HFFc6 (cell line): ENCODE results near the gene DHX35. TPM values are rescaled to one million over a fixed set of nuclear protein-coding genes. Genes with fewer than 3 reads are reported as not detected.

Experiments
- DNase-seq: peaks from one replicate; pipeline ENCODE4 v3.0.0-alpha.2; 2018
- H3K27ac Mint-ChIP-seq: 2 replicates; pipeline ENCODE4 v1.8.0; 2020; ENCODE audit warnings: mild to moderate bottlenecking, mixed read lengths
- H3K27me3 Mint-ChIP-seq: 2 replicates; pipeline ENCODE4 v1.8.0; 2021; ENCODE audit warnings: mild to moderate bottlenecking, moderate library complexity, mixed read lengths; ENCODE audit not compliant: insufficient read depth
- H3K36me3 Mint-ChIP-seq: 2 replicates; pipeline ENCODE4 v1.8.0; 2021; ENCODE audit warnings: low read depth, mixed read lengths
- H3K4me1 Mint-ChIP-seq: 2 replicates; pipeline ENCODE4 v1.8.0; 2020; ENCODE audit warnings: low read depth, mixed read lengths
- H3K4me3 Mint-ChIP-seq: 2 replicates; pipeline ENCODE4 v1.8.0; 2020; ENCODE audit warnings: mild to moderate bottlenecking, moderate library complexity, mixed read lengths
- H3K9me3 Mint-ChIP-seq: 2 replicates; pipeline ENCODE4 v1.8.0; 2020; ENCODE audit warnings: mild to moderate bottlenecking, mixed read lengths
- long read RNA-seq: library from polyadenylated mRNA; unstranded; transcript quantifications from one replicate; pipeline ENCODE4 v2.0.0, GENCODE V29; 2019
- total RNA-seq, 6 experiments: library from RNA; stranded (reverse); fragmentation: NEBNext Ultra II Directional; extraction: Animal tissue kit (Norgen Biotek cat#: 25700); gene quantifications; 2 replicates in 1 of 6; 3 replicates in 5 of 6; pipeline ENCODE4 v1.2.3, GENCODE V29; 2021
- TF ChIP-seq, protein P1 (sequence below): fragments of 200-600 bp; sonication (generic); IDR thresholded peaks from 2 replicates; pipeline ENCODE4 v1.5.0; 2021; ENCODE audit warnings: antibody characterized with exemption, mild to moderate bottlenecking

Gene DHX35, protein sequence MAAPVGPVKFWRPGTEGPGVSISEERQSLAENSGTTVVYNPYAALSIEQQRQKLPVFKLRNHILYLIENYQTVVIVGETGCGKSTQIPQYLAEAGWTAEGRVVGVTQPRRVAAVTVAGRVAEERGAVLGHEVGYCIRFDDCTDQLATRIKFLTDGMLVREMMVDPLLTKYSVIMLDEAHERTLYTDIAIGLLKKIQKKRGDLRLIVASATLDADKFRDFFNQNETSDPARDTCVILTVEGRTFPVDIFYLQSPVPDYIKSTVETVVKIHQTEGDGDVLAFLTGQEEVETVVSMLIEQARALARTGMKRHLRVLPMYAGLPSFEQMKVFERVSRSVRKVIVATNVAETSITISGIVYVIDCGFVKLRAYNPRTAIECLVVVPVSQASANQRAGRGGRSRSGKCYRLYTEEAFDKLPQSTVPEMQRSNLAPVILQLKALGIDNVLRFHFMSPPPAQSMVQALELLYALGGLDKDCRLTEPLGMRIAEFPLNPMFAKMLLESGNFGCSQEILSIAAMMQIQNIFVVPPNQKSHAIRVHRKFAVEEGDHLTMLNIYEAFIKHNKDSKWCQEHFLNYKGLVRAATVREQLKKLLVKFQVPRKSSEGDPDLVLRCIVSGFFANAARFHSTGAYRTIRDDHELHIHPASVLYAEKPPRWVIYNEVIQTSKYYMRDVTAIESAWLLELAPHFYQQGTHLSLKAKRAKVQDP
- total RNA-seq: 1 to 10 TPM; 5.7 to 7.6 (median 6.8) TPM
- long read RNA-seq, partial matches to known transcripts: 1 of 2 reads
- long read RNA-seq, other reads (novel, unspliced or antisense): 1 of 2 reads

DNA sequence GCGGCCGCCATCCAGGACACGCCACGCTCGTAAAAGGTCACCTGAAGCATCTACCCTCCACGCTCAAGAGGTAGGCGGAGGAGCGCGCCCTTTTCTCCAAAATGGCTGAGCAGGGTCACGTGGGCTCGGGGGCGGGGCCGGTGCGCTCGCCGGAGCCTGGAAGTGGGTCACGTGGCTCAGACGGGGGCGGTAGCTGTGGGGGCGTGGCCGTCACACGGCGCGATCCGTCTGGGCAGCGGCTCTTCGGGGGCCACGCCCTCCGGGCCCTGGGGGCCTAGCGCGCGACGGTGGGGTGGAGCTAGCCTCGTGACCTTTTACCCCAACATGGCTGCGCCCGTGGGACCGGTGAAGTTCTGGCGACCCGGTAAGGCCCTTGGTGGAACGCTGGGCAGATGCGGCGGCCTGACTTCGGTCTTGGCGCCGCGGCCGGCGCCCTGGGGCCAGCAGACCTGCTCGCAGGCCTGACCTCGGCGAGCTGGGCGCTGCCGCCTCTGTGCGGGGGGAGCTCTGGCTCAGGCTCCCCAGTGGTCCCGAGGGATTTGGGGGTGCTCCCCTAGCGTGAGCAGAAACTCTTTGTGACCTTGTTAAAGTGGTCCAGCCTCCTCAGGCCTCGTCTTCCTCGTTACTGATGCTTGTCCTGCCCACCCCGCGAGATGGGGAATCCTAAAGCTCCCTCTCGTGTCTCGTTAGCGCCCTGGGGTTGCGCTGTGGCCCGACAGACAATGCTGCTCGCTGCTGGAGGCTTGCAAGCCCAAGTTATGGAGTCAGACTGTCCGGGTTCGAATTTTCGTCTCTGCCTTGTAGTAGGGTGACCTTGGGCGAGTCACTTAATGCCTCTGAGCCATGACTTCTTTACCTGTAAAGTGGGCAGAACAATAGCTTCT is at the start of gene DHX35:
TSS of gene DHX35 (plus strand) at position 301 of the 884 bp plus-strand sequence. CDS start at position 325, 24 bp downstream.
- TF ChIP-seq, protein P1, sequence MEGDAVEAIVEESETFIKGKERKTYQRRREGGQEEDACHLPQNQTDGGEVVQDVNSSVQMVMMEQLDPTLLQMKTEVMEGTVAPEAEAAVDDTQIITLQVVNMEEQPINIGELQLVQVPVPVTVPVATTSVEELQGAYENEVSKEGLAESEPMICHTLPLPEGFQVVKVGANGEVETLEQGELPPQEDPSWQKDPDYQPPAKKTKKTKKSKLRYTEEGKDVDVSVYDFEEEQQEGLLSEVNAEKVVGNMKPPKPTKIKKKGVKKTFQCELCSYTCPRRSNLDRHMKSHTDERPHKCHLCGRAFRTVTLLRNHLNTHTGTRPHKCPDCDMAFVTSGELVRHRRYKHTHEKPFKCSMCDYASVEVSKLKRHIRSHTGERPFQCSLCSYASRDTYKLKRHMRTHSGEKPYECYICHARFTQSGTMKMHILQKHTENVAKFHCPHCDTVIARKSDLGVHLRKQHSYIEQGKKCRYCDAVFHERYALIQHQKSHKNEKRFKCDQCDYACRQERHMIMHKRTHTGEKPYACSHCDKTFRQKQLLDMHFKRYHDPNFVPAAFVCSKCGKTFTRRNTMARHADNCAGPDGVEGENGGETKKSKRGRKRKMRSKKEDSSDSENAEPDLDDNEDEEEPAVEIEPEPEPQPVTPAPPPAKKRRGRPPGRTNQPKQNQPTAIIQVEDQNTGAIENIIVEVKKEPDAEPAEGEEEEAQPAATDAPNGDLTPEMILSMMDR: peak; percentile 53; the same call in 1 of the 2 replicates
- peaks cover 32% of the 10 kb centered on the region for H3K4me1 Mint-ChIP-seq
- no peaks in the 10 kb centered on the region for H3K9me3 Mint-ChIP-seq
- DNase-seq: peak; percentile 93
- no peaks in the 10 kb centered on the region; the same call in 1 of the 2 replicates for H3K27me3 Mint-ChIP-seq
- H3K36me3 Mint-ChIP-seq: peaks cover 16% of the 10 kb centered on the region
- peak within 1 kb of the TSS; percentile 98 for H3K4me3 Mint-ChIP-seq
- peak within 1 kb of the TSS; percentile 94 for H3K27ac Mint-ChIP-seq

DNA sequence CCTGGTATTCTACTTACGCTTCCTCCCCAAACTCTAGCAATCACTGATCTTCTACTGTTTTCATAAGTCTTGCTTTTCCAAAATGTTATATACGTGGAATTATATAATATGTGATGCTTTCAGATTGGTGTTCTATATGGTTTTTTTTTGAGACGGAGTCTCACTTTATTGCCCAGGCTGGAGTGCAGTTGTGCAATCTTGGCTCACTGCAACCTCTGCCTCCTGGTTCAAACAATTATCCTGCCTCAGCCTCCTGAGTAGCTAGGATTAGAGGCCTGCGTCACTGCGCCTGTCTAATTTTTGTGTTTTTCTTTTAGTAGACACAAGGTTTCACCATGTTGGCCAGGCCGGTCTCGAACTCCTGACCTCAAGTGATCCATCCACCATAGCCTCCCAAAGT is 46.8 kb upstream of the DHX35 start:
- TF ChIP-seq, protein P1: no peak
- Mint-ChIP-seq H3K36me3 (no peaks in the 10 kb centered on the region), H3K27ac (no peak overlapping the region), H3K9me3 (no peaks in the 10 kb centered on the region), H3K27me3 (peaks cover 35% of the 10 kb centered on the region), H3K4me3 (no peak overlapping the region), H3K4me1 (no peaks in the 10 kb centered on the region)
- no peak for DNase-seq

DNA sequence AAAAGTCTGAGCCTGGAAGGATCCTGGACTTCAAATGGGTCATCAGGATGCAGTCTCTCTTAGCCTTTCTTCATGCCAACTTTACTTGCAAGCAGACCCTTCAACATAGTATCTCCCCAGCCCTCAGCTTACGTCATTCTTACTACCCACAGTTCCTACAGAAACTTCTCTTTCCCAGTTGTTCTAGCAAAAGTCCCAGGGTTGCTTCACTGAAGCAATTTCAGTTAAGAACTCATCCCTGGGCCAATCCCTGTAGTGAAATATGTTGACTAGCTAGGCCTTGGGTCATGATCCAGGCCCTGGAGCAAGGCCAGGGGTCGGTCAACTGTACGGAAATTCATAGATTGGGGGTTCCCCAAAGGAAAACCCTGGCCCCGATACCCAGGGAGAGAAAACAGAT is 44.5 kb upstream of the DHX35 start:
- H3K27me3 Mint-ChIP-seq: peaks cover 41% of the 10 kb centered on the region
- no peak overlapping the region for H3K27ac Mint-ChIP-seq
- no peaks in the 10 kb centered on the region for H3K36me3 Mint-ChIP-seq
- DNase-seq: no peak
- no peaks in the 10 kb centered on the region for H3K4me1 Mint-ChIP-seq
- no peak overlapping the region for H3K4me3 Mint-ChIP-seq
- H3K9me3 Mint-ChIP-seq: no peaks in the 10 kb centered on the region
- TF ChIP-seq, protein P1: no peak

DNA sequence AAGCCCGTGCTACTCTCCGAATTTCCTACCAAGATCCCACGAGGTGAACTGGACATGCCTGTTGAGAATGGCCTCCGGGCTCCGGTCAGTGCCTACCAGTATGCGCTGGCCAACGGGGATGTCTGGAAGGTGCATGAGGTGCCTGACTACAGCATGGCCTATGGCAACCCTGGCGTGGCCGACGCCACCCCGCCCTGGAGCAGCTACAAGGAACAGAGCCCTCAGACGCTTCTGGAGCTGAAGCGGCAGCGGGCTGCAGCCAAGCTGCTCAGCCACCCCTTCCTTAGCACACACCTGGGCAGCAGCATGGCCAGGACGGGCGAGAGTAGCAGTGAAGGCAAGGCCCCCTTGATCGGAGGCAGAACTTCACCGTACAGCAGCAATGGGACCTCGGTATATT is 44.0 kb upstream of the DHX35 start:
- no peak overlapping the region for H3K27ac Mint-ChIP-seq
- no peak overlapping the region for H3K4me3 Mint-ChIP-seq
- H3K27me3 Mint-ChIP-seq: peaks cover 38% of the 10 kb centered on the region
- no peaks in the 10 kb centered on the region for H3K9me3 Mint-ChIP-seq
- no peaks in the 10 kb centered on the region for H3K36me3 Mint-ChIP-seq
- DNase-seq: no peak
- no peaks in the 10 kb centered on the region for H3K4me1 Mint-ChIP-seq
- TF ChIP-seq, protein P1: no peak

DNA sequence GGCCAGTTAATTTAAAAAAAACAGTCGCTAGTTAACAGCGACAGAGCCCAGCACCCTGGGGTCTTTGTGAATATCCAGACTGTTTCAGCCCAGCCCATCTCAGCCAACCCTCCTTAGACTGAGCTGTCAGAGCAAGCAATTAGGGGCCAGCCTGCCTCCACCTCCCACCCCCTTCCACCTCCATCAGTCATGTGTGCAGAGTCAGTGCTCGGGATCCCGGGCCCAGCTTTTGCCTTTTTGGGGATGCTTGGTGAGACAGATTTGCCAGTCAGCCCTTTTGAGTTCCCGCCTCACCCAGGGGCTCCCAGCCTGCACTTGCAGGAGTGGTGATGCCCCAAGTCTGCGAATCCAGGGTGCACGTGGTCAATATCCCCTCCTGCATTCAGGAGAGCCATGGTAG is 42.5 kb upstream of the DHX35 start:
- H3K4me3 Mint-ChIP-seq: no peak overlapping the region
- H3K4me1 Mint-ChIP-seq: no peaks in the 10 kb centered on the region
- no peak overlapping the region for H3K27ac Mint-ChIP-seq
- H3K9me3 Mint-ChIP-seq: no peaks in the 10 kb centered on the region
- no peak for DNase-seq
- H3K27me3 Mint-ChIP-seq: peaks cover 33% of the 10 kb centered on the region
- no peaks in the 10 kb centered on the region for H3K36me3 Mint-ChIP-seq
- TF ChIP-seq, protein P1: no peak
